K562 (cell line): Measurements from ENCODE around the gene PACS1. TPM values are rescaled to one million over a fixed set of nuclear protein-coding genes. Genes with fewer than 3 reads are reported as not detected.

Experiments
- CREM ChIP-seq: IDR thresholded peaks from 2 replicates; pipeline ENCODE4 v1.6.1; 2014; ENCODE audit warnings: antibody characterized with exemption, low read depth
- DMBX1 ChIP-seq: fragments of 250-450 bp; sonication (Bioruptor Pico); IDR thresholded peaks from 2 replicates; pipeline ENCODE4 v1.8.0; 2022; ENCODE audit warnings: inconsistent platforms, mild to moderate bottlenecking, moderate library complexity, borderline replicate concordance
- EGR1 ChIP-seq: fragments of 450-650 bp; conservative IDR thresholded peaks from 2 replicates; pipeline ENCODE4 v1.6.1; 2017; ENCODE audit warnings: mild to moderate bottlenecking
- KLF13 ChIP-seq: fragments of 450-650 bp; IDR thresholded peaks from 2 replicates; pipeline ENCODE4 v1.6.1; 2016; ENCODE audit warnings: missing genetic modification characterization, low read depth, mild to moderate bottlenecking, missing compliant biosample characterization, moderate library complexity, borderline replicate concordance
- KLF16 ChIP-seq: IDR thresholded peaks from 2 replicates; pipeline ENCODE4 v1.6.1; 2016; ENCODE audit warnings: antibody characterized with exemption
- MBD2 ChIP-seq: sonication (generic); IDR thresholded peaks from 2 replicates; pipeline ENCODE4 v1.6.1; 2016; ENCODE audit warnings: low read depth, borderline replicate concordance
- OTX1 ChIP-seq: fragments of 450-650 bp; formaldehyde crosslinking; IDR thresholded peaks from 2 replicates; pipeline ENCODE4 v1.4.0; 2022; ENCODE audit warnings: mild to moderate bottlenecking
- PCBP1 ChIP-seq: fragments of 200-400 bp; formaldehyde crosslinking; IDR thresholded peaks from 2 replicates; pipeline ENCODE4 v1.6.1; 2018; ENCODE audit warnings: mild to moderate bottlenecking, low read depth, low read length; ENCODE audit not compliant: poor library complexity, severe bottlenecking
- PRDM10 ChIP-seq: fragments of 450-650 bp; IDR thresholded peaks from 2 replicates; pipeline ENCODE4 v1.6.1; 2018; ENCODE audit not compliant: partially characterized antibody
- RAD21 ChIP-seq, 2 experiments: fragments of 250-450 bp in 1 of 2; fragments of 450-650 bp in 1 of 2; sonication (Bioruptor Pico) in 1 of 2; formaldehyde crosslinking in 1 of 2; IDR thresholded peaks in 1 of 2; conservative IDR thresholded peaks in 1 of 2; 2 replicates each; pipeline versions ENCODE4 v1.4.0 to v1.8.0; 2020 to 2022; ENCODE audit warnings: mild to moderate bottlenecking in 2 of 2, moderate library complexity in 1 of 2
- RBBP5 ChIP-seq: fragments of 200-600 bp; sonication (generic); IDR thresholded peaks from 2 replicates; pipeline ENCODE4 v1.6.1; 2012; ENCODE audit warnings: borderline replicate concordance, mild to moderate bottlenecking, low read length, control low read depth, inconsistent platforms; ENCODE audit not compliant: insufficient read depth, poor library complexity, severe bottlenecking
- SMC3 ChIP-seq: conservative IDR thresholded peaks from 2 replicates; pipeline ENCODE4 v1.6.1; 2011; ENCODE audit warnings: low read depth, low read length, improper control_type of control experiment; ENCODE audit not compliant: insufficient read depth
- SP1 ChIP-seq: sonication (generic); formaldehyde crosslinking; IDR thresholded peaks from 2 replicates; pipeline ENCODE4 v1.8.1; 2022; ENCODE audit warnings: mild to moderate bottlenecking, missing genetic modification reagents
- TAF7 ChIP-seq: fragments of 450-650 bp; IDR thresholded peaks from 2 replicates; pipeline ENCODE4 v1.6.1; 2016; ENCODE audit warnings: missing genetic modification characterization, missing compliant biosample characterization
- ZNF12 ChIP-seq: sonication (generic); formaldehyde crosslinking; IDR thresholded peaks from 2 replicates; pipeline ENCODE4 v1.4.0; 2020; ENCODE audit warnings: mild to moderate bottlenecking, missing genetic modification reagents
- ZNF609 ChIP-seq: sonication (generic); formaldehyde crosslinking; IDR thresholded peaks from 2 replicates; pipeline ENCODE4 v1.8.1; 2023; ENCODE audit warnings: missing genetic modification reagents, mild to moderate bottlenecking, borderline replicate concordance
- ZNF79 ChIP-seq: fragments of 250-450 bp; sonication (Bioruptor Pico); IDR thresholded peaks from 2 replicates; pipeline ENCODE4 v1.4.0; 2020; ENCODE audit warnings: low read depth, mild to moderate bottlenecking, moderate library complexity
- polyA plus RNA-seq, 8 experiments: library from polyadenylated mRNA; depleted of rRNA in 4 of 8; stranded (reverse) in 5 of 8; unstranded in 3 of 8; fragments of >200 nt; fragmentation: Nextera tagmentation in 2 of 8; fragmentation: Illumina TruSeq in 1 of 8; extraction: Ambion mirVana in 2 of 8; extraction: Trizol in 1 of 8; gene quantifications; 2 replicates each; pipeline versions ENCODE4 v1.2.1 to v1.2.3, GENCODE V29; 2011 to 2014; ENCODE audit warnings: inconsistent platforms in 1 of 8, missing spikeins in 1 of 8
- total RNA-seq, 7 experiments: library from RNA; depleted of rRNA in 6 of 7; stranded (reverse); fragments of >200 nt in 6 of 7; fragmentation: Illumina TruSeq in 2 of 7; extraction: Trizol in 2 of 7; gene quantifications; 2 replicates each; pipeline versions ENCODE4 v1.2.1 to v1.2.3, GENCODE V29; 2011 to 2021; ENCODE audit warnings: low replicate concordance in 1 of 7

The PACS1 gene
- total and polyA plus RNA-seq, 9 of the 15 experiments (the other 6 are each of a cell fraction or from before 2014, with no cell fraction given) = 0.34 to 28.1 (median 8.5) TPM

GRCh38 chr11:66045177-66045639 is 24.9 kb upstream of the PACS1 start (continued):
- TF ChIP-seq RAD21 (CRISPR knock-in tag; conservative IDR thresholded peaks at IDR 0.05 in 1 of 2, IDR thresholded peaks at IDR 0.05 in 1 of 2) (peak; percentile 46 to 62), SMC3 (0 out of 2 replicates have a peak, but pooled peaks have one; percentile 53), KLF16 (0 out of 2 replicates have a peak, but pooled peaks have one; percentile 24), ZNF79 (CRISPR knock-in tag) (no peak), SP1 (CRISPR knock-in tag) (peak; percentile 94), OTX1 (CRISPR knock-in tag) (no peak), KLF13 (tag) (peak; percentile 97), ZNF12 (CRISPR knock-in tag) (0 out of 2 replicates have a peak, but pooled peaks have one; percentile 45), TAF7 (tag) (no peak), MBD2 (no peak), CREM (peak; percentile 26; the same call in 1 of the 2 replicates), DMBX1 (no peak), EGR1 (peak; percentile 19; the same call in 1 of the 2 replicates), ZNF609 (CRISPR knock-in tag) (no peak), RBBP5 (peak; percentile 40), PCBP1 (no peak), PRDM10 (no peak)
